ENCODE results near the gene AGPS.

Gene AGPS

GRCh38 chr2:177553176-177553884, 160.8 kb downstream of the AGPS start:
- Histone ChIP-seq H3K4me2 (ENCODE audit: low read length) (peak overlapping the region; percentile 74), H2AFZ (ENCODE audit: low read depth, low read length) (peak overlapping the region; percentile 98), H3K9me3 (ENCODE audit: insufficient read depth, low read length) (no peaks in the 10 kb centered on the region), H3K36me3 (replicated peaks; ENCODE audit: low read depth, low read length) (no peaks in the 10 kb centered on the region), H3K9ac (ENCODE audit: low read length) (peak overlapping the region; percentile 88), H3K4me1 (ENCODE audit: low read length) (peaks cover 10% of the 10 kb centered on the region; the same call in 1 of the 2 replicates), H3K27me3 (ENCODE audit: low read depth, low read length) (no peaks in the 10 kb centered on the region), H4K20me1 (ENCODE audit: insufficient read depth, low read length) (no peaks in the 10 kb centered on the region), H3K27ac (ENCODE audit: low read length) (peak overlapping the region; percentile 78), H3K79me2 (ENCODE audit: low read length) (no peaks in the 10 kb centered on the region), H3K4me3 (ENCODE audit: low read length) (peak overlapping the region; percentile 86)
- no peak for TF ChIP-seq EZH2phosphoT487 (IDR thresholded peaks at IDR 0.05; ENCODE audit: low read depth)
- TF ChIP-seq CTCF (IDR thresholded peaks at IDR 0.05; ENCODE audit: low read depth, low read length), result 0 out of 2 replicates have a peak, but pooled peaks have one; percentile 5

- no peak overlapping the region for H2AFZ ChIP-seq (ENCODE audit: low read depth, low read length)
- no peak overlapping the region for H3K27ac ChIP-seq (ENCODE audit: low read length)
- no peak overlapping the region for H3K4me2 ChIP-seq (ENCODE audit: low read length)
- TF ChIP-seq CTCF (IDR thresholded peaks at IDR 0.05; ENCODE audit: low read depth, low read length) (no peak), EZH2phosphoT487 (IDR thresholded peaks at IDR 0.05; ENCODE audit: low read depth) (no peak)
- H3K36me3 ChIP-seq (replicated peaks; ENCODE audit: low read depth, low read length), result no peaks in the 10 kb centered on the region
- 0 out of 2 replicates have a peak, but pooled peaks cover 4% of the 10 kb centered on the region for H3K4me1 ChIP-seq (ENCODE audit: low read length)
- no peaks in the 10 kb centered on the region for H3K79me2 ChIP-seq (ENCODE audit: low read length)
- H3K9me3 ChIP-seq (ENCODE audit: insufficient read depth, low read length), result no peaks in the 10 kb centered on the region
- no peaks in the 10 kb centered on the region for H3K27me3 ChIP-seq (ENCODE audit: low read depth, low read length)
- H3K4me3 ChIP-seq (ENCODE audit: low read length), result no peak overlapping the region
- H3K9ac ChIP-seq (ENCODE audit: low read length), result no peak overlapping the region
- no peaks in the 10 kb centered on the region for H4K20me1 ChIP-seq (ENCODE audit: insufficient read depth, low read length)
Measured at GRCh38 chr2:177554365-177554764, 161.8 kb downstream of the AGPS start.

- no peak overlapping the region for H2AFZ ChIP-seq (ENCODE audit: low read depth, low read length)
- H3K4me3 ChIP-seq (ENCODE audit: low read length), result no peak overlapping the region
- H3K36me3 ChIP-seq (replicated peaks; ENCODE audit: low read depth, low read length), result no peaks in the 10 kb centered on the region
- H3K27me3 ChIP-seq (ENCODE audit: low read depth, low read length), result no peaks in the 10 kb centered on the region
- H3K9ac ChIP-seq (ENCODE audit: low read length), result no peak overlapping the region
- TF ChIP-seq CTCF (IDR thresholded peaks at IDR 0.05; ENCODE audit: low read depth, low read length), result no peak
- no peak for TF ChIP-seq EZH2phosphoT487 (IDR thresholded peaks at IDR 0.05; ENCODE audit: low read depth)
- no peak overlapping the region for H3K4me2 ChIP-seq (ENCODE audit: low read length)
- no peak overlapping the region for H3K27ac ChIP-seq (ENCODE audit: low read length)
- H4K20me1 ChIP-seq (ENCODE audit: insufficient read depth, low read length), result no peaks in the 10 kb centered on the region
- no peaks in the 10 kb centered on the region for H3K9me3 ChIP-seq (ENCODE audit: insufficient read depth, low read length)
- no peaks in the 10 kb centered on the region for H3K79me2 ChIP-seq (ENCODE audit: low read length)
- H3K4me1 ChIP-seq (ENCODE audit: low read length), result 0 out of 2 replicates have a peak, but pooled peaks cover 4% of the 10 kb centered on the region
Measured at GRCh38 chr2:177556153-177556552, 163.6 kb downstream of the AGPS start.

GRCh38 chr2:177557794-177558193, 165.2 kb downstream of the AGPS start:
- Histone ChIP-seq H3K9ac (ENCODE audit: low read length) (no peak overlapping the region), H3K36me3 (replicated peaks; ENCODE audit: low read depth, low read length) (no peaks in the 10 kb centered on the region), H3K27ac (ENCODE audit: low read length) (no peak overlapping the region), H3K27me3 (ENCODE audit: low read depth, low read length) (no peaks in the 10 kb centered on the region), H4K20me1 (ENCODE audit: insufficient read depth, low read length) (no peaks in the 10 kb centered on the region), H3K9me3 (ENCODE audit: insufficient read depth, low read length) (no peaks in the 10 kb centered on the region), H3K4me3 (ENCODE audit: low read length) (no peak overlapping the region), H3K4me2 (ENCODE audit: low read length) (no peak overlapping the region), H2AFZ (ENCODE audit: low read depth, low read length) (no peak overlapping the region), H3K79me2 (ENCODE audit: low read length) (no peaks in the 10 kb centered on the region), H3K4me1 (ENCODE audit: low read length) (no peaks in the 10 kb centered on the region)
- TF ChIP-seq EZH2phosphoT487 (IDR thresholded peaks at IDR 0.05; ENCODE audit: low read depth), result no peak
- no peak for TF ChIP-seq CTCF (IDR thresholded peaks at IDR 0.05; ENCODE audit: low read depth, low read length)

Measured in OCI-LY3 (cell line).